Hypothalamus (tissue), 51 donors: ENCODE data around the gene GALNT11.
A peak's percentile ranks its signal among the peaks of the same experiment; 100 is the strongest.

Experiments
- DNase-seq, 51 donors: peaks; one replicate each; lab custom pipeline; 2025; lab: John Stamatoyannopoulos, UW

Gene GALNT11

DNA sequence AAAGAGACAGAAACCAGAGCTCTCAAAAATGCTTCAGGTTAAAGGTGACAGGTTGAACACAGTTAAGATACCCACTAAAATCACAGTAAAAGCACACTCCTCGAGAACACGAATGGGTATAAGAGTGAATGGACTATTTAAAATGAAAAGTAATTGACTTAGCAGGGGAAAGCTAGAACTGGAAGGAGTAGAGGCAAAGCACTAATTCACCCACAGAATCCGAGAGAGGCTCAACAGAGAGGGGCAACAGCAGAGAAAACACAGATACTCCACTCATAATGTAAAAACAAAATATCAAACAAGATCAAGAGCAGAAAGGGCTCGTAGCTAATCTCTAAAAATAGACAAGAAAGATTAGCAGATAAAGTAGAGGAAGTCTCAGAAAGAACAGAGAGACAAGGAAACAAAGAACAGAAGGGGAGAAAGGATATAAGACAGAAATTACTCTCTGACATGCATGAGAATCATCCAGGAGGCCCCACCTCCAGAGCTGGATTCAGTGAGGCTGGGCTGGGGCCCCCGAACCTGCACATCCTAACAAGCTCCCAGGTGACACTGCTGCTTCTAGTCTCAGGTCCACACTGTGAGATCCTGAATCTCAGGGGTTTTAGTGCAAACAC is 117.6 kb downstream of the GALNT11 start:
- no peak for DNase-seq

DNA sequence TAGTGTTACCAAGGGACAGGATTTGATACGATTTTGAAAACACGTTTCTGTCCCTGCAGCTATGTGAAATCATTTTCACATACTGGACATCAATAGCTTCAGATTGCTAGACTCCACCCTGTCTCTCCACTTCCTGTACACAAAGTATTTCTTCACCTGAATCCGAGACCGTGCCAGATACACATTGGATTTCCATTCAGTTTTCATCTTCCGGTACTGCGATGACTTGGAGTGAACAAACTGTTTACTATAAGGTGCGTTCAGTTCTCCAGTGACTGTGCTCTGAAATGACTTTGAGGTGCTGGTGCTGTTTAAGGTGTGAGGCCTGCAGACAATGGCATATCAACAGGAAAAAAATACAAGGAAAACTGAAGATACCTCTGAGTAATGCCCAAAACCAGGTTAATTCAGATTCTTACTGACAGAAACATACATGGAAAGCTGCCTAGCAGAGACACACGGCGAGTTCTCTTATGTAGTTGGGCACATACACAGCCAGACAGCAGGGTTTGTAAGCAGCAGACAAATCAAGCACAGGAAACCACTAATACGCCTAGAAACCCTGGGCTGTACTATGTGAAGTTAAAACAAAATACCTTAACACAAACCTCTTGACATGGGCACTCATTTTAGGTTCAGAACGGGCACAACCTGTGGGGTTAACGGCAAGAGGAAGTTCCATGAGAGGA is 119.2 kb downstream of the GALNT11 start:
- no peak for DNase-seq

DNA sequence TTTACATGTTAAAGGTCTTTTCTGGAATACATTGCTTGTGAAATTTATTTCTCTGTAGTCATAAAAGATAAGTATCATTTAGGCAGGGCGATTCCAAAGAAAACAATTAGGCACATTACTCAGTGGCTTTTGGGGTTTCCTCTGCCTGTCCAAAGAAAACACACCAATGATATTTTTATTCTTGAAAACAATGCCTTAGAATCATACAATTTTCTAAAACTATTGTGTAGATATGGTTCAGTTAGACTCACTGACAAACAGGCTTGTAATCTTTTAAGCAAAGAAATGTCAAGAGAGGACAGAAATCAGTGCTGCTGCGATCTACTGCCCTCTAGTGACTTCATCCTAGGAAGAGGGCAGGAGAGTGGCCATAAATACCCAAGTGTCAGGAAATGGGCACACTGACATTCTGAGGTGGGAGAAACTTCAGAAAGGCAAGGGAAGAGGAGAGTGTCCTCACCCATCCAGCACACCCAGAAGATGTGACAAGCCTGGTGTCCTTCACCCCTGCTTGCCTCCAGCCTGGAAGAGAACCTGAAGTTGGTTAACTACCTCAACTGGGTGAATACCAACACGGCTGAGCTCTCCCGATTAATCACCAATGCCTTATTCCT is 120.5 kb downstream of the GALNT11 start:
- DNase-seq = peak in 4 of 51 donors; percentile 7 to 42 (median 29)

DNA sequence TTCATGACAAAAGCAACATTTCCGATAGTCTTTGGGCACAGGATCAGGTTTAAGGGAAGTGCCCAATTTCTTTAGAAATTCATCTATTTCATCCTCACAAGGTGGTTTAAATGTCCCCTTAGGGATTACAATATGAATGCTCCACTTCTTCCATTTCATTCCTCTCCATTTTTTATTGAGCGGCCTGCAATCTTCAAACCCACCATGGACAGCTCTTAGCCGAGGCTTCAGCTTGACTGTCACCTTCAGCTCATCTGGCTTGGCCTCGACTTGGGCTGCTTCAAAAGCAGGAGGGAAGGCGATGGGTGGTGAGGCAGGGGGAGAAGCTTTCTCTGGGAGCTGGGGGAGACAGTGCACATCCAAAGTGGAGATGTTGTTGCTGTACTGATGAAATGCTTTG is 123.2 kb downstream of the GALNT11 start:
- DNase-seq = no peak

DNA sequence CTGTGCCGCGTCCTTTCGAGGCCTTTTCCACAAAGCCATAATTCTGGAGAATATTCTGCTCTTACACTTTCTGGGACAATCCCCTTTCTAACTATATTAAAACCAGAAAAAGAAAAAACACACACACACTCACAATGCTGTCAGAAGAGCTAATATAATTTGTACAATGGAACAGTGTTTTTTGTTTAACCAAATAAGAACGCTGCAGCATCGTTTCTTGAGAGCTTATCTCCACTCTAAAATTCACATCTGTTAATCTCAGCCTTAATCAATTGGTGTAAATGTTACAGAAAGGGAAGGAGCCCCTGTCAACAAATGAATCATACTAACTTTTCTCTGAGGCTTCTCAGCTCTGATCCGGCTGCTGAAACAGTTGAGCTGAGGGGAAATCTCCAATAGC is 123.9 kb downstream of the GALNT11 start:
- DNase-seq = no peak

DNA sequence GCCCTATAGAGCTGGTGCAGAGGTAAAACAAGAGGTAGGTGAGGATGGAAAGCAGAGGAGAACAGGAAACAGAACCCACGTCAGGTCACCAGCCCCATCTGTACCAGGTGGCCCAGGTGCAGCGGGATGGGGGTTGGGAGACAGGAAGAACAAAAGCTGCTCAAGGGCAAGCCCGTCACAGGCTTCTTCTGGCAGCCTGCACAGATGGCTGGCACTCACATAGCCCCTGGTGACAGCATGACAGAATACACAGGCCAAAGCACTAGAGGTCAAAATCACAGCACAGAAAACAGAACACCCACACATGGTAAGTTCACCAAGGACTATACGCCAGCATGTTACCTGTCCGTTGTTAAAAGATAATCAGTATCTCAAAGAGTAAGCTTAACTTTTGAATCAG is 126.8 kb downstream of the GALNT11 start:
- no peak for DNase-seq

DNA sequence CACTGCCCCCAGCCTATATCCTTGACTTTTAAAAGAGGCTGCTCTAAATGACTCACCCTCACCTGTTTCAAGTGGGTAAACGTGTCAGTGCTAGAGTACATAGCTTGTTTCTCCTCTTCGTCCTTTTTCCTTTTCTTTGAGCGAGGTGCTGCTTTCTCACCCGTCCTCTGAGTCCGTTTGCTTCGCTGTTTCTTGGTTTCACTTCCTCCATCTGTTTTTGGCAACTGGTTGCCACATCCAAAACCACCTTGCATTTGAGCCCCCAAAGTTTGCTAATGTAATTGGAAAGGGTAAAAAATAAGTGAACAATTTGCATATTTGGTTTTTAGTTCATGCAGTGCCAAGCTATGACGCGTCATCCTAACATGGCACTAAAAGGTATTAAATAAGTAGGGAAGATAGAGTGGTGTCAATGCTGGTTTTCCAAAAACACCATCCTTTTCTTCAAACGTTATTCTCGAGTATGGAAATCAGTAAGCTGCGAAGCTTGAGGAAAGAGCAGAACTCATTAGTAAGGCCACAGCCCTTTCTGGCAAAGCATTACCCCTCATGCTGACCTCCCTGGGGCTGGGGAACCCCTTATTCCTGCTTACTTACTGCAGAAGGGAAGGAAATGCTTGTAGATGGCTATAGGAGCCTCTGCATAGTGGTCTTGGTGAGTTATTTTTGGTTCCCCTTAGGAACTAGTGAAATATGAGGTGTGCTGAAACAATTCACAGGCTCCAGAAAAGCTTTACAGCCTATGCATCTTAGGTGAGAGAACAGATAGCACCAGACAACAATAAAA is 133.5 kb downstream of the GALNT11 start:
- no peak for DNase-seq

DNA sequence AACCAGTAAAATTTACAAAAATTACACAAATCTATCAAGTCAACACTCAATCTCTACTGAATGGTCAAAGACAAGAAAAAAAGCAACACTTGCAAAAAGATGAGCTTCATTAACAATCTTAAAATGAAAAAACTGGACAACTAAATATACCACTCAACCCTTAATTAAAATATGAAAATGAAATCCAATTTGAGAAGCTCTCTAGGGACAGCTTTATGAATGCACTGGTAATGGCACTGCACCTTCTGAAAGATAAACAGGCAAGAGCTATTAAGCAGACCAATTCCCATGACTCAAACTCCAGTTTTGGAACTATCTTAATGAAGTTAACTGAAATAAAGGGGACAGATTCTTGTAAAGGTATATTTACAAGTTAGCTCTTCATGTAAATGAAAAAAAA is 135.7 kb downstream of the GALNT11 start:
- DNase-seq = no peak

DNA sequence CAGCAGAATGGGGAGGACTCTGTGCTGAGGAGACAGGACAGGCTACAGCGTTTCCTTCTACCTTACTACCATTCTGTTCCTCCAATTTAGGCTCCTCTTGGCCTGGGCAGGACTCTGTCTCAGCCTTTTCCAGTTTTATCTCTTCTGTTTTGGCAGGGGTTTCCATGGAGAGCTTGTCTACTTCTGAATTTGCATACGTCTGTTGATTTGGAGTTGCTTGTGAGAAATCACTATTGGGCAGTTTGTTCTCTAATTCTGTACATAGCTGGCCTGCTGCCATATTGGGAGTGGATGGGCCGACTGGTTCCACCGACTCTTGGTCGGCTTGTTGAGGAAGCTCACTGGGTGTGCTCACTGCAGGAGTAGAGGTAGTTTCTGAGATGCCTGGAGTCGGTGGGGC is 136.8 kb downstream of the GALNT11 start:
- no peak for DNase-seq
